HG03354 (cell line): Measurements from ENCODE around the gene BAHD1.

Source experiments
- ATAC-seq: cut with Tn5 transposase; IDR thresholded peaks from one replicate; pipeline ENCODE4 v1.9.1; 2021; ENCODE audit warnings: mild to moderate bottlenecking; ENCODE audit not compliant: unreplicated experiment, poor library complexity, severe bottlenecking

BAHD1 gene

GRCh38 chr15:40463279-40463678, 22.5 kb downstream of the BAHD1 start:
- no peak for ATAC-seq

- ATAC-seq, result no peak
Measured at GRCh38 chr15:40463886-40464545, 23.3 kb downstream of the BAHD1 start.

DNA sequence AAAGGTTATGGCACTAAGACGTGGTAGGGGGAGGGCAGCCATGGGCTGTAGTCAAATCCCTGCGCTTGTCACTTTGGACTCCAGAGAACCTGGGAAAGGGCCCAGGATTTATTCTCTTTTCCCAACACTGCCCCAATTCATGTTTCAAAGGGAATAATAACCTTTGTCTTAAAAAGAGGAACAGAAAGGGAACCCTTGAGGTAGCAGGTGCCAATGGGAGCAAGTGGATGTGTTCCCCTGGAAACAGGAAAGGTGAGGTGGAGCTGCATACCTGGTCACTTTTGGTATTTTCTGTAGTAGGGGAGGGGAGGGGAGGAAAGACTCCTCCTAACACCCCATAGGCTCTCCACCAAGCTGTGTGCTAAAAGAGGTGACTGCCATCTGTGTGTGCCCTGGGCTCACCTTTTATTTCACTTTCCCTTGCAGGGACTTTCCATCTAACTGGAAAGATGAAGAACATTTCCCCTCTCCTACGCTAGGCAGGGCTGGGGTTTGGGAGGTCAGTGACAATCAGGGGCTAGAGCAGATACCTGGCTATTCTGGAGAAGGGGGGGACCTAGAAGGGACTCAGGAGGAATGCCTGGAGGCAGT, 23.9 kb downstream of the BAHD1 start:
- ATAC-seq, result no peak

GRCh38 chr15:40465939-40466338, 25.2 kb downstream of the BAHD1 start:
- no peak for ATAC-seq

GRCh38 chr15:40466426-40467260, 25.9 kb downstream of the BAHD1 start:
- ATAC-seq, result no peak

DNA sequence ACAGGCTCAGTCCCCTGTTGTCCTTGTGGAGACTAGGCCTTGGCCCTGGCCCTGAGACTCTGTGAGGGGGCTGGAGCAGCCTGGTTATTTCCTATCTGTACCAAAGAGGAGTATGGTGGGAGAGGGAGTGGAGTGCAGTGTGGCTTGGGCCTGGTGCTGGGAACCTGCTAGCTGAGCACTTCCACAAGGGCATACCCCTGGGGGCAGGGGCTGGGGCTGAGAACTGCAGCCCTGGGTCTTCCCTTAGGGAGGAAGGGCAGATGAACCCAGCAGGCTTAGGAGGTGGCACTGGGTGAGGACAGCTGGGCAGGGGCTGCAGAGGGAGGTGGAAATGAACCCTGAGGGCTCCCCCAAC, 26.5 kb downstream of the BAHD1 start:
- no peak for ATAC-seq

GRCh38 chr15:40468898-40469331, 28.2 kb downstream of the BAHD1 start:
- ATAC-seq, result no peak

- ATAC-seq, result no peak
Measured at GRCh38 chr15:40469776-40470390, 29.1 kb downstream of the BAHD1 start.

DNA sequence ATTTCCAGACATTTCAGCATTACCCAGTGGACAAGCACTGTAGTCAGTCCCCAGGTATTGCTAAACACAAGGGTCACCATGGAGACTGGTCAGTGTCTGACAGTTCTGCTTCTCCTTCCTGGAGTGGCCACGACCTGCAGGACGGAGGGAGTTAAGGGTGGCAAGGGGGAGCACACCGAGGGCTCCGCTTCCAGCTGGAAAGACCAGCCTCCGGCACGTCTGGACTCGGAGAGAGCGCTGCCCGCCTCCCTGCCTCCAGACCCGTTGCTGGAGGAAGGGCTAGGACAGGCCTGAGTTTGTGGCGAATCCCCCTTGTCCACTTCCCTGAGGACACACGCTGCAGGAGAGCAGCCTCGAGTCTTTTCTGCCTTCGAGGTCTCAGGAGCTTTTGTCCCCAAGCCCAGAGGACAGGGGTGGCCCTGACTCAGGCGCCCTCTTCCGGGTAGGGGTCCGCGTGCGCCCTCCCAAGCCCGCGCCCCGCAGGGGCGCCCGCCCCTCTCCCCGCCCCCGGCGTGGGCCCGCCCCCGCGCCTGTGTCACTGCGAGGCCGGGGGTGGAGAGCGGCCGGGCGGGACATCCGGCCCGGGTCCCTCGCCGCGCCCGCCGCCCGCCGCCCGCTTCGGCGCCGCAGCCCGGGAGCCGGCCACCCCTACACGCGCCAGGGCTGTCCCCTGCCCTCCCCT, 29.8 kb downstream of the BAHD1 start, which contains the start of gene CHST14:
Gene CHST14 (plus strand): TSS at position 562 of the 682 bp plus-strand sequence. CDS start 230 bp downstream, outside the sequence.
- peak; percentile 65 for ATAC-seq

DNA sequence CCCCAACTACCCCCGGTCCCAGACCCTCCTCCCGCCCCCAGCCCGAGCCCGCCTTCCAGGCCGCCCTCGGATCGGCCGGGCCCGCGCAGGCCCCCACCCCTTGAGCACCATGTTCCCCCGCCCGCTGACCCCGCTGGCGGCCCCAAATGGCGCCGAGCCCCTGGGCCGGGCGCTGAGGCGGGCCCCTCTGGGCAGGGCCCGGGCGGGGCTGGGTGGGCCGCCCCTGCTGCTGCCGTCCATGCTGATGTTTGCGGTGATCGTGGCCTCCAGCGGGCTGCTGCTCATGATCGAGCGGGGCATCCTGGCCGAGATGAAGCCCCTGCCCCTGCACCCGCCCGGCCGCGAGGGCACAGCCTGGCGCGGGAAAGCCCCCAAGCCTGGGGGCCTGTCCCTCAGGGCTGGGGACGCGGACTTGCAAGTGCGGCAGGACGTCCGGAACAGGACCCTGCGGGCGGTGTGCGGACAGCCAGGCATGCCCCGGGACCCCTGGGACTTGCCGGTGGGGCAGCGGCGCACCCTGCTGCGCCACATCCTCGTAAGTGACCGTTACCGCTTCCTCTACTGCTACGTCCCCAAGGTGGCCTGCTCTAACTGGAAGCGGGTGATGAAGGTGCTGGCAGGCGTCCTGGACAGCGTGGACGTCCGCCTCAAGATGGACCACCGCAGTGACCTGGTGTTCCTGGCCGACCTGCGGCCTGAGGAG, 30.5 kb downstream of the BAHD1 start:
- ATAC-seq, result peak; percentile 50

DNA sequence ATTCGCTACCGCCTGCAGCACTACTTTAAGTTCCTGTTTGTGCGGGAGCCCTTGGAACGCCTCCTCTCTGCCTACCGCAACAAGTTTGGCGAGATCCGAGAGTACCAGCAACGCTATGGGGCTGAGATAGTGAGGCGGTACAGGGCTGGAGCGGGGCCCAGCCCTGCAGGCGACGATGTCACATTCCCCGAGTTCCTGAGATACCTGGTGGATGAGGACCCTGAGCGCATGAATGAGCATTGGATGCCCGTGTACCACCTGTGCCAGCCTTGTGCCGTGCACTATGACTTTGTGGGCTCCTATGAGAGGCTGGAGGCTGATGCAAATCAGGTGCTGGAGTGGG, 31.0 kb downstream of the BAHD1 start:
- ATAC-seq, result peak; percentile 21

DNA sequence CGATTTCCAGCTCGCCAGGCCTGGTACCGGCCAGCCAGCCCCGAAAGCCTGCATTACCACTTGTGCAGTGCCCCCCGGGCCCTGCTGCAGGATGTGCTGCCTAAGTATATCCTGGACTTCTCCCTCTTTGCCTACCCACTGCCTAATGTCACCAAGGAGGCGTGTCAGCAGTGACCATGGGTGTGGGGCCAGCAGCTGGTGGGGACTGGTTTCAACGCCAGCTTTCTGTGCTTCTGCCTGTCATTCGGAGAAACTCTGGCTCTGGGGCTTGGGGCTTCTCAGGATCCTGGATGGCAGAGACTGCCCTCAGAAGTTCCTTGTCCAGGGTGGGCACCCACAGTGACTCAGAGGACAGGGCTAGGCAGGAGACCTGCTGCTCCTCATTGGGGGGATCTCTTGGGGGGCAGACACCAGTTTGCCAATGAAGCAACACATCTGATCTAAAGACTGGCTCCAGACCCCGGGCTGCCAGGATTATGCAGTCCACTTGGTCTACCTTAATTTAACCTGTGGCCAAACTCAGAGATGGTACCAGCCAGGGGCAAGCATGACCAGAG, 31.5 kb downstream of the BAHD1 start:
- no peak for ATAC-seq

- ATAC-seq, result no peak
Measured at GRCh38 chr15:40474581-40474980, 33.8 kb downstream of the BAHD1 start.

DNA sequence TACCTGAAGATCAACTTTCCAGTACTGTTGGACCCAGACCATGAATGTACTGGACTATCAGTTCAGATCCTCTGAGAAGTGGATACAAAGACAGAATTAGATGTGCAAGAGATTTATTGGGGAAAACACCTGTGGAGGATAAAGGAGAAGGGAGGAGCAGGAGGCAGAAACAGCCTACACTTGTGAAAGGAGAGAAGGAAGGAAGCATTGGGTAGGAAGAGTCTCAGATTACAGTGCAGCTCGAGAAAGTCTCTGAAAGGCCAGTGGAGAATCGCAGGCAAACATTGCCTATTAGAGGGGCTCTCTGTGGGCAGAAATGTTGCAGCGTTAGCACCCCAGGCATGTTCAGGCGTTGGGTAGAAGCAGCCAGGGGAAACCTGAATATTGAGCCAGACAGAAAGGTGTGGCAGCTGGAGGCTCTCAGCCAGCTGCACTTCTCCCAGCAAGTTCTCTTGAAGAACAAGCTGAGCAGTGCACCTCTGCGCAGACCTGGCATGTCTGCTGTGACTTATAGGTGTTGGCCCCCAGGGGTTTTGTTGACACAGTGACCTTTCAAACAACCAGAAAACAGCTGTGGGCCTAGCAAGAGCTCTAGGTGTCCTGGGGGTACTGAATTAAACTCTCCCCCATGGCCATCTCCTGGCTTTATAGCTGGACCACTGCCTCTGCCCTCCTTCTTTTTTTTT, 37.0 kb downstream of the BAHD1 start:
- no peak for ATAC-seq

DNA sequence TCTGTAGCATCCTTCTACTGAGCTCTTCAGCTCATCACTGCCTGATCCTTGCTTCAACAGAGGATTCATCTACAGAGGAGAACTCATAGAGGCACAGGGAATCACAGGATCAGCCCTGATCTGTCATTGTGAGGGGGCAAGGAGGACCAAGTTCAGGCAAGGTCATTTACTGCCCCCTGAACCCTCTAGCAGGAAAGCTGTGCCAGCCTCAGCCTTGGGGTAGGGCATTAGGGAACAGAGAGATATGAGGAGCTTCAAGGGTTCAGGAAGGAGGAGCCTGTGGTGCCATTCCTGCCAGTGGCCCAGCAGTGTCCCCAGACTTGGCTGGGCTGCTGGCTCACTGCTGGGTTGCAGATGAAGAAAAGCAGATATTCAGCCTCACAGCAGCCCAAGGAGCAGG, 38.3 kb downstream of the BAHD1 start:
- ATAC-seq, result no peak

DNA sequence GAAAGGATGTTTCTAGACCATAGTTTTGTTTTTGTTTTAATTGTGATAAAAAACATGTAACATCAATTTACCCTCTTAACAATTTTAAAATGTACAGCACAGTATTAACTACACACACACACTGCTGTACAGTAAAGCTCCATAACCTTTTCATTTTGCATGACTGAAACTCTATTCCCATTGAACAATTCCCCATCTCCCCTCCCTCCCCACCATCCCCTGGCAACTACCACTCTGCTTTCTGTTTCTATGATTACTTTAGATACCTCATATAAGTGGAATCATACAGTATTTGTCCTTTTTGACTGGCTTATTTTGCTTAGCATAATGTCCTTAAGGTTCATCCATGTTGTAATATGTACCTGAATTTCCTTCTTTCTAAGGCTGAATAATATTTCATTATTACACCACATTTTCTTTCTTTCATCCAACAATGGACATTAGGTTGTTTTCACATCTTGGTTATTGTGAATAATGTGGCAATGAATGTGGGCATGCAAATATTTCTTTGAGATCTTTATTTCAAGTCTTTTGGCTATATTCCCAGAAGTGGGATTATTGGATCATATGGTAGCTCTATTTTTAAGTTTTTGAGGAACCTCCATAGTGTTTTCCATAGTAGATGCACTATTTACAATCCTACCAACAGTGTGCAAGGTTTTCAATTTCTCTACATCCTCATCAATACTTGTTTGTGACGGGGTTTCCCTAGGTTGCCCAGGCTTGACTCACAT, 40.8 kb downstream of the BAHD1 start:
- no peak for ATAC-seq

DNA sequence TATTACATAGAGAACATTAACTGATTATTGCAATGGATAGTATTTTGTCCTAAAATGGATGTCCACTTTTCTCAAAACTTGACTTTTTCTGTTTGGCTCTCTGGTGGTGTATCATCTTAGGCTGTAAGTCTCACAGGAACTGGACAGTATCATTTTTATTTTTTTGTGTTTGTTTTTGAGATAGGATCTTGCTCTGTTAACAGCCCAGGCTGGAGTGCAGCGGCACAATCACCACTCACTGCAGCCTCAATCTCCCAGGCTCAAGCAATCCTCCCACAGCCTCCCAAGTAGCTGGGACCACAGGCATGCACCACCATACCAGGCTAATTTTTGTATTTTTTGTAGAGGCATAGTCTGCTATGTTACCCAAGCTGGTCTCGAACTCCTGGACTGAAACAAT, 43.2 kb downstream of the BAHD1 start:
- ATAC-seq, result no peak
